Measurements from ENCODE around the gene LIMCH1.
A peak's percentile ranks its signal among the peaks of the same experiment; 100 is the strongest.
"Not testable (repeated sequence)": the region's sequence is repeated elsewhere in the genome, so short reads cannot be mapped to it uniquely, and the experiment has no call there.

LIMCH1 gene

DNA sequence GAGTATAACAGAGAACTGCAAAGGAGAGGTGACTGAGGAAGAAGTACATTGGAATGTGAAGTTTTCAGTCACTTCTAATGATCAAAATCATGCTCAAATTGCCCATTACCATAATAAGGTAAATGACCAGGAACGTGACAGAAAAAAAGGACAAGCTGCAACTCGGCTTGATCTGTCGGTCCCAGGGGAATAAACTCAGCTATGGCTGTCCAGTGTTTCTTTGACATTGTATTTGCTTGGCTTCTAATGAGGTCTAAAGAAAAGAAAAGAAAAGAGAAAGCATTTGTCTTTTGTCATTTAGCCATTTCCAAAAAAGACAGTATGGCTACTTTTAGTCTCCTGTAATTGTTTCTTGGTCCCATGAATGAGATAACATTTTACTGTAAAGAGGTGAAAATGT lies 185.3 kb downstream of the LIMCH1 start:
- DNase-seq (ENCODE audit: low read depth), result no peak

DNA sequence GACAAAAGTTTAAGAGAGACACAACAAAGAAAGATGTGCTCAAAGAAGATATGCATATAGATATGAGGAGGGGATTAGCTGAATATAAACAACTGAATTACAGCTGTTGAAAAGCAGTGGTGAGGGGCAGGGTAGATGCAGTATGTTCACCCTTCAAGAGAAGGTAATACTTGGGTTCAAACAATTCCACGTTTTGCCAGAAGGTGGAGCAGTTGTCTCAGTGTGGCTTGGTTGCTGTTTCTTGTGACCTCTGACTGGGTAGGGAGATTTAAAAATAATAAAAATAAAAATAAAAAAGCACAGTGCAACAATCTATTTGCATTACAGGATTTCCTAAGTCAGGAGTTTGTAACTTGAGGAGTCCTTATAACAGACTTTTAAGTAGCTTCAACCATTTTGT lies 187.3 kb downstream of the LIMCH1 start:
- DNase-seq (ENCODE audit: low read depth), result no peak

DNA sequence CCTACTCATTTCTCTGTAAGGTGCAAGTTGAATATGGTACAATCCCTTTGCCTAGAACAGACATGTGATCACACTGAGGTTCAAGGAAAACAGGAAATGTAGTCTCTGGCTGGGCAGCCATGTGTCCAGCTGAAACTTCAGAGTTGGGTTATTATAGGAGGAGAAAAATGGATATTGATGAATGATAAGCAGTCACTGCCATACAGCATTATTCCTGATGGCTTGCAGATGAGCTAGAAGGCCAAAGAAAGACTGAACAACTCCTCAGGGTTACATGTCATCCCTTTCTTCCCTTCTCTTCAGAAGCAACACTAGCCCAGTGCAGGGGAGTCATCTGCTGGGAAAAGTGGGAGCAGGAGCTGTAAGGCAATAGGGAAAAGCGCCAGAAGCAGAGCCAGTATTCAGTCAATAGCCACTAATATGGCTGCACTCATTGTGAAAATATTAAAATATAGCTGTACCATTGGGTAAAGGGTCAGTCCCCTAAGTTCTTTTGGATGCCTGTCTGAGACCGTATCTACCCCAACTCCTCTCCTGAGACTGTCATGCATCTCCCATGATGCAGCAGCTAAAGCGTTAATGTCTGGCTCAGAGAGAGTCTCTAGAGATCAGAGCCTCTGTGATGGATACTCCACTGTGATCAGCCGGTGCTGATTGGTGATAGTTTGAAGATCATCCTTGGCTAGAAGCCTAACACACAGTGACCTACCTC lies 190.1 kb downstream of the LIMCH1 start:
- no peak for DNase-seq (ENCODE audit: low read depth)

DNA sequence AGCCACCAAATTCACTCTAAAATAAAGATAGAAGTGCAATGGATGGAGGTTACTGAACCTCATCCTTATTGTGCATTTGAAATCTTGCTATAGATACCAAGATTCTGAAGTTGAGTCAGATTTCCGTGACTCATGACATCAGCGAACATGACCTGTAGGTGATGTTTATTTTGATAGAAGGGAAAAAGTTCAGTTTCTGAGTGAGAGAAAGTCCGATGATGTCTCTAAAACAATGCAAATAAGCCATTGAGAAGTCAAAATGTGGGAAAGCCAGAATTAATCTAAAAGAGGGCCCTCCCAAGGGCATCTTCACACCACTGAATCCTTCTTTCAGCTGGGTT lies 190.6 kb downstream of the LIMCH1 start:
- peak; percentile 53 for DNase-seq (ENCODE audit: low read depth)

DNA sequence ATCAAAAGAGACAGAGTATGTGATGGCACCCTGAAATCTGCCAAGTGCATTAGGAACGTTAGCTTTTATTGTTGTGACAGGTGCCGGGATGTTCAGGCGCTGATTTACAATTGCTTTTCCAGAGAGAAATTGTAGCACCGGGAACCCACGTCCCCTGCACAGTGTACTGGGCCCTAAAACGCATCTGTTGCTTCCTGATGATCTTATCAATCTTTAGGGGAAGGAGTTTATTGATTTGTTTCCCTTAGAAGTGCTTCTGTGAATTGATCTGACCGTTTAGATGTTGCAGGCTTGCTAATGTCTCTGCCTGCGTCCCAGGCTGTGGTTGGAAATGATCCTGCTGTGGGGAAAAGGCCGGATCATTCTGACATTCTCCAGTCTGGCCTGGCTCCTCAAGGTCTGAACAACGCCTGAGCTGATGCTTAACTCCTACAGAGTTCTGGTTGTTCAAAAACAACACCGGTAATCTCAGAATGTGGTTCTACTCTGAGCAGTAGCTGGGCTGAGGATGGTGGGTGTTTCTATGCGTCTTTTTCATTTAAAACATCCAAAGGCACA lies 193.7 kb downstream of the LIMCH1 start:
- no peak for DNase-seq (ENCODE audit: low read depth)

DNA sequence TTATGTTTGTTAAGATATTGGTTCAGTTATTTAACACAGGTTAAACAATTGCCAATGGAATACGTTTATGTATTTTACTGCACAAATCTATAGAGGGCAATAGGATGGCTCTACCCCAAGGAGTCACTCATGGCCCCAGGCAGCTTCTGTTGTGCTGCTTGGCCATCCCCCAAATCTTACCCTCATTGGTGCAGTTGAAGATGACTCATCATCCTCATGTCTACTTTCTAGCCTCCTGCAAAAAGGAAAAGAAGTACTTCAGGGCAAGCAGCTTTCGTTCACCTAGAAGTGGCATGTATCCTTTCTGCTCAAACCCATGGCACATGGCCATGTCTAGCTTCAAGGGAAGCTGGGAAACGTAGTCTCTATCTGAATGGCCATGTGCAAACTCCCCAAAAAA lies 196.4 kb downstream of the LIMCH1 start:
- peak; percentile 45 for DNase-seq (ENCODE audit: low read depth)

DNA sequence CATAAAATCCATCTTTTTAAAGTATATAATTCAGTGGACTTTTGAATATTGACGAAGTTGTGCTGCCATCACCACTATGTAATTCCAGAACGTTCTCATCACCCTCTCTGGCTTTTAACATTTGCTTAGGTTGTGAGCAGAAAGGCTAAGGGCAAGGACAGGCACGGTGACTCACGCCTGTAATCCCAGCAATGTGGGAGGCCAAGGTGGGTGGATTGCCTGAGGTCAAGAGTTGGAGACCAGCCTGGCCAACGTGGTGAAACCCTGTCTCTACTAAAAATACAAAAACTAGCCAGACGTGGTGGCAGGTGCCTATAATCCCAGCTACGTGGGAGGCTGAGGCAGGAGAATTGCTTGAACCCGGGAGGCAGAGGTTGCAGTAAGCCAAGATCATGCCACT lies 199.5 kb downstream of the LIMCH1 start:
- DNase-seq (ENCODE audit: low read depth), result not testable (repeated sequence)

DNA sequence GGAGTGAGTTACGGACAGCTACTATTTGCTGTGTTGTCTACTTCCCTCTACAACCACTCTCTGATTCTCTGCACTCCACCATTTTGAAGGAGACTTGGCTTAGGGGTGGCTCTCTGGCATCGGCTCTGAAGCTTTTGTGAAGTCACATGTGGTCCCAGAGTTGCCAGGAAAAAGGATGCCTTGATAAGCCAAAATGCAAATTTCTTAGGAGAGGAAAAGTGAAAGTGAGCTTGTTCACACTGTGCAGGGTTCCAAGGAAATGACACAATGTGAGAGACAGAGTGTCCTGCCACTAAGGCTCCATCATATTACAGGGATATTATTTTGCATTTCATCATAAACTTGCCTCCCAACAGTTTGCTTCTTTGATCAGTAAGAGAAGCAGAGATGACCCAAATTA lies 203.4 kb downstream of the LIMCH1 start:
- no peak for DNase-seq (ENCODE audit: low read depth)

DNA sequence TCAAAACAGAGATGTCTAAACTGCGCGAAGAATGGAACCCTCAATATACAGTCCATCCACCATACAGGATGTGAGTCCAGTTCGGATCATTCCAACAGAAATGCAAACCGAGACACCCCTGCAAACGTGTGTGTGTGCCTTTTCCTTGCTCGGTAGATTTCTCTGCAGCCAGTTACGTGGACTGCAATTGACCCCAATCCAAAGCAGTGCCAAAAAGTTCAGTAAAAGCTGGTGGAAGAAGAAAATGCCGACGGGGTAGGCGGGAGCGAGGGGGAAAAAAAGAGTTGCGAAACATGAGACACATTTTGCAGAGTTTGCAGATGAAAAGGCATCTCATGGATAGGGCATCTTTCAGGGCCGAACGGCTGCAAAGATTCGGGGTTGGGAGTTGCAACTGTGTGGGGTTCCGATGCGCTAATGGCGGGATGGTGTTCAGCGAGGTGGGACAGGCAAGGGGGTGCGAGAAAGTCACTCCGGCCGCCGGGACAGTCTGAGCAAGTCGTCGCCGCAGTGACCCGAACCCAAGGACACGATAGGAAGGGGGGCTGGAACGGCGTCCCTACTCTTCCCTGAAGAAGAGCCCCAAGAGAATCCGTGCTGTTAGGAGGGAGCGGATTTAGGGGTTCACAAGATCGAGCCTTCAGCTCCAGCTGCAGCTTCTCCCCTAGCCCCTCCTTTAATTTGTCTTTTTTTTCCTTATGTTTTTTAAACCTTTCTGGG lies 206.8 kb downstream of the LIMCH1 start:
- no peak for DNase-seq (ENCODE audit: low read depth)

DNA sequence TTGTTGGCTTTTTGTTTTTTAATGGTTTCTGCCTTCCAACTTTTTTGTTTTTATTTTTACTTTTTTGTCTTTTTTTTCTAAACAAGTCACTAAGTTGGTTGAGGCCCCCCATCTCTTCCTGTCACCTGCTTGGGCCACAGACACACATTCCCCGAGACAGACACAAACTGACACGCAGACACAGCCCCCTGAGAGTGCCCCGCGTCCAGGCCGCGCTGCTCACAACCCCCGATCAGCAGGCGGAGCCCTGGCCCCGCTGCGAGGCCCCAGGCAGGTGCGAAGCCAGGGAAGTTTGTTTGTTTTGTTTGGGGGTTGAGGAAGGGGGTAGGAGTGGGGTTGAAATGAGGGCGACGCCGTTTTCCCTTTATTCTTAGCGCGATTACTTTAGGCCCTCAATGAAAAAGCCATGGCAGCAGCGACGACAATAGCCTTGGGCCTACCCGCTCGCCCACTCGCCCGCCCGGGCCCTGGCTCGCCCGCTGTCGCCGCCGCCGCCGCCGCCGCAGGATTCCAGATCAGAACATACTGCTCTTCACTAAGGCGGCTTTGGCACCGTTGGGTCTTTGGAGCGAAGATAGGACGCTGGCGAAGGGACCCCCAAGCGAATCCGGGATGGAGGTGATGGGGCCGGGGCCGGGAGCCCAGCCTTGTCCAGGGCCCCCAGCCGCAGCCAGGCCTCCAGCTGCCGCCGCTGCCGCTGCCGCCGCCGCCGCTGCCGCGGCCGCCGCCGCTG lies 207.5 kb downstream of the LIMCH1 start:
- DNase-seq (ENCODE audit: low read depth), result no peak

DNA sequence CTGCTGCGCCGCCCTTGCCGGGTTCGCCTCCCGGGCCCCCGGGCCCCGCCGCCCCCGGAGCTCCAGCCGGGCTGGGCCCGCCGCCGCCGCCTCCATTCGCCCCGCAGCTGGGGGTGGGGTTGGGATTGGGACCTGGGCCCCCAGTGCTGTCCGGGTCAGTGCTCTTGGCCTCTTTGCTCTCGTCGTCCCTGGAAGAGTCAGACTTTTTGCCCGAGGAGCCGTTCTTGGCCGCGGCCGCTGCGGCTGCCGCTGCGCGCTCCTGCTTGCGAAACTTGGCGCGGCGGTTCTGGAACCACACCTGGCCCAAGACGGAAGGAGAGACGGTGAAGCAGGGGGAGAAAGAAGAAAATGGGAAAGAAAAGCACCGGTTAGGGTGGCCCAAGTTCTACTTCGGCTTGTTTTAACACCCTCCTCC lies 208.1 kb downstream of the LIMCH1 start:
- DNase-seq (ENCODE audit: low read depth), result no peak

DNA sequence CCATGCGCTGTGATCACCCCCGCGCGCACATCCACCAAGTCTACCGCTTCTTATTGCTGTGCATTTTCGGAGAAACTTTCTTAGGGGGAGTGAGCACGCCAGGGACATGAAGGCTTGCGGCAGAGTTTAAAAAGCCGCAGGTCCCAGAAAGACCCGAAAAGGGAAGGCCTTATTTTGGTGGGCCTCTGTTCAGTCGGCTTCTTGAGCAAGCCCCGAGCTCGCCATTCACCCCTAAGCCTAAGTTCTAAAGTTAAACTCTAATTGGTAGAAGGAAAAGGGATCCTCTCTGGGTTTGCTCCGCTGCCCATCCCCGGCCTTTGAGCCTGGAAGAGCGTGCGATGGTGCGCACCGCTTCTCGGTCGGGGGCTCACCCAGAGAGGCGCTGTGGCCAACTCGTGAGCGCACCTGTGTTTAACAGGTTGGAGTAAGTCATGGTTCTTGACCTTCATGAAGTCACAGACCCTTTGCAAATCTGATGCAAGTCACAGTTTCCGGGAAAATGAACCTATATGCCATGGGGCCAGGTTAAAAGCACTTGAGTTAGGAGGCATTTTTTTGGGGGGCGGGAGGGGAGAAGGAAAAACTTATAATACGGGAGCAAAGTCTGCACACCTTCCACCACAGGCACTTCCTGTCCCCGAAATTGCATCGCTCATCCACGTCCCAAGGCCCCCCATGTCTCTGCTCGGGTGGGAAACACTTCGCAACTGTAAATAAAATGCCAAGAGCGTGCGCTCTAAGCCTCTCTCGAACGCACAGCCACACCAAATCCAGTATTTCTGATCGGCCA lies 208.7 kb downstream of the LIMCH1 start:
- no peak for DNase-seq (ENCODE audit: low read depth)

DNA sequence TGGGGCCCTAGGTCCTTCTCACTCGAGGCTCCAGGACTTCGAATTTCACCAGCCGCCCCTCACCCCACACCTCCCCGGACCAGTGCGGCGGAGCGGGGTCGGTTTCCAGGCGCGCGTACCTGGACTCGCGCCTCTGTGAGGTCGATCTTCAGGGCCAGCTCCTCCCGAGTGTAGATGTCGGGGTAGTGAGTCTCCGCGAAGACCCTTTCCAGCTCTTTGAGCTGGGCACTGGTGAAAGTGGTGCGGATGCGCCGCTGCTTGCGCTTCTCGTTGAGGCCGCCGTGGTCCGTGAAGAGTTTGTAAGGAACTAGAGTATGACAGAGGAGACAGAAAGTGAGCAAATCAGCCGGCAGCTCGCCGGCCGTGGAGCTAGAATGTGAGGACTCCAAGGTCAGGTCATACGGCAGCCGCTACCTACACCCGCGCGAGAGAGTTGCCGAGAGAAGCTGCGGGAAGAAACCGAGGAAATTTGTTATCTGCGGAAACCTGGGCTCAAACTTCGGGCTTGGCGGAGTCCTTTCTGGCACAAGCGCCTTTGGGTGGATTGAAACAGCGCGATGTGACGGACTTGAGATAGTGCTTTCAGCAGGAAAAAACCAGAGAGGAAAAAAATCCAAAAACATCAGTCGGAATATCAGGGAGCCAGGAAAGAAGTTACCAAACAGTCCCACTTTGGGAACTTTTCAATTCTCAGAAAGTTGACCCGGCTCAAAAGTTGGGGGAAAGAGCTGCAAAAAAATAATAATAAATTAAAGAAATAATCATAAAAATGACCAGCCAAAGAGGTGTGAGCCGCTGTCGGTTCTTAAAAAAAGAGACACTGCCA lies 209.5 kb downstream of the LIMCH1 start:
- DNase-seq (ENCODE audit: low read depth), result no peak

DNA sequence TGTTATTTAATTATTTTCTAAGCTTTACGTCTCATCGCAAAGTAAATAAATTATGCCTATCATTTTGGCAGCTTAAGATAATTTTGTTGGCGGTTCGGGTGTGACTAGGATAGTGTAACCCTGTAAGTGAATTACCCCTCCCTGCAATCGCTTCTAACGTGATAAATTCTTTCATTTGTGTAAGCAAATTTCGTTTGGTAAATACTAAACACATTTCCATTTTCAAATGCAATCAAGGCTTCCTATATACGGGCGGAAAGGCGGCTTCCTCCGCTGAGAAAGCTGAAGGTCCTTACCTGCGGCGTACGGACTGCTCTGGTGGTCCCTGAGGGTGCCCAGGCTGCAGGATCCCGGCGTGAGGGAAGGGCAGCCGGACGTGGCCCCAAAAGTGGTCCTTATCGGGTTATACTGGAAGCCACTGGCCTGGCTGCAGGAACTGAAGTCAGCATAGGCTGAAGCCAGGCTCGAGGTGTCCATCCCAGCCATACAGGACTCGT lies 210.2 kb downstream of the LIMCH1 start:
- no peak for DNase-seq (ENCODE audit: low read depth)

DNA sequence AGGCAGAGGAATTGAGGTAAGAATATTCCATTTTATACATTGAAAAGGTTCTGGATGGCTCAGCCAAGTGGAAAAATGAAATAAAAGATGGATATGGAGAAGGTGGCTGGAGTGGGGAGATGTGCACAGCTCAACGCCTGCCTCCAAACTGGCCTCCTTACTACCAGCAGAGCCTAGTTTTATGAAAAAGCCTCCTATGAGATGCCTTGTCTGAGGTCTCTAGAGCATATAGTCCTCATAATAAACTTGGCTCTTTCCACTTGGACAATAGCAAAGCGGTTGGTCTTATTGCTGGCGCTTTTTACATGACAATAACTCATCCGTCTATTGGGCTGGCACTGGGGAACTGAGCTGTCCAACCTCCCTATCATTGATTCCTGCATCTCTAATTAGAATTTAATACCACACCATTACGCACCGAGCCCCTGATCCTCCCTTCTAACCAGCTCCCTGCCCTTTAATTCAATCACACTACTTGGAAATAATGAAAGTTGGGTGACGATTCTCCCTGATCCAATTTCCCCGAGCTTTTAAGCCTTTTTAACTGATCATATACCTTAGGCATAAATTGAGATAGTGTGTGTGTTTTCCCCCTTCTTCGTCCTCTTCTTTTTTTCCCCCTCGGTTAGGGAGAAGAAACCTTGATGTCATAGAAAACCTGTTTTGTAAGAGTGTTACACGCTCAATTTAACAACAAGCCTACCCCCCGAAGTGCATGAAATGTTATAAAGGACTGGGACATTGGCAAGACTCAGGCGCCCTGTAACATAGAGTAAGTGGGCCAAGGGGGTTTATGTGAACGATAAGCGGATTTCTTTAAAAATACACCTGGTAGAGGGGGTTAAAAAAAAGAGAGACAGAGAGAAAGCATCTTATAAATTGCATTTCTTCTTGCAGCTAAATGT lies 210.9 kb downstream of the LIMCH1 start, which contains the start of gene PHOX2B:
TSS of gene PHOX2B (minus strand) at position 155 of the 905 bp plus-strand sequence. CDS start at position 40, 115 bp downstream.
- DNase-seq (ENCODE audit: low read depth), result no peak

DNA sequence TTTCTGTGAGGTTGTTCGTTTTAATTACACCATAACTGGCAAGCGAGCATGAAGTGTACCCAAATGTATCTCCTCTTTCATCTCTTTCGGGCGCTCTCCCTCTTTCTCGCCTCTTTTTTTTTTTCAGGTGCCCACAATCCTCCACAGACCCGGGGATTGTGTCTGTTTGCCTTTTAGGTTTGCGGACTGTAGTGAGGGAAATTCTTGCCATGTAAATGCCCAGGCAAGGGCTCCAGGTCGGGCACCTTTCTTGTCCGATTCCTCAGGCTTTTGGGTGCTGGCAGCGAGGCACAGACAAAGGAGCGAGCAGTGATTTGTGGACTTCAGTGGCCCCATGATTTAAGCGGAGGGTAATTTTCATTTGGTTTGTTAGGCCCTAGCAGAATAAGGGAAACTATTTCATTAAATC lies 211.7 kb downstream of the LIMCH1 start:
- DNase-seq (ENCODE audit: low read depth), result no peak
